Measurements from ENCODE around the gene HSD11B1L.

DNA sequence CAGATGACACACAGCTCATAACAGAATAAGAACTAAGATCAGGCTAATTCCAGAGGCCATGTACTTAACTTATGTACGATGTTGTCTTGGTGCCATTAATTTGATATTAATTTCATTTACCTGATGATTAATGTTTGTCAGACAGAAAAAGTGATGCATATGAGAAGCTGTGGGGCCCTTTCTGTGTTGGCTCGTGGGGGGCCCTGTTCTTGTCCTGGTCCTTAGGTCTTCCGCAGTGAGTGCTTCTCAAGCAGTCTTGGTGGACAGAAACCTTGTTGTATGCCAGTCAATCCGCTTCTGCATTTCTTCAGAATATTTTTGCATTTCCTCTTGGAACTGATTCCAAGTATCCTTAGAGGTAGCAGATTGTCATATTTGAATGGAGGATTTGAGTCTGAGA, 37.8 kb upstream of the HSD11B1L start:
- TF ChIP-seq, protein P1, sequence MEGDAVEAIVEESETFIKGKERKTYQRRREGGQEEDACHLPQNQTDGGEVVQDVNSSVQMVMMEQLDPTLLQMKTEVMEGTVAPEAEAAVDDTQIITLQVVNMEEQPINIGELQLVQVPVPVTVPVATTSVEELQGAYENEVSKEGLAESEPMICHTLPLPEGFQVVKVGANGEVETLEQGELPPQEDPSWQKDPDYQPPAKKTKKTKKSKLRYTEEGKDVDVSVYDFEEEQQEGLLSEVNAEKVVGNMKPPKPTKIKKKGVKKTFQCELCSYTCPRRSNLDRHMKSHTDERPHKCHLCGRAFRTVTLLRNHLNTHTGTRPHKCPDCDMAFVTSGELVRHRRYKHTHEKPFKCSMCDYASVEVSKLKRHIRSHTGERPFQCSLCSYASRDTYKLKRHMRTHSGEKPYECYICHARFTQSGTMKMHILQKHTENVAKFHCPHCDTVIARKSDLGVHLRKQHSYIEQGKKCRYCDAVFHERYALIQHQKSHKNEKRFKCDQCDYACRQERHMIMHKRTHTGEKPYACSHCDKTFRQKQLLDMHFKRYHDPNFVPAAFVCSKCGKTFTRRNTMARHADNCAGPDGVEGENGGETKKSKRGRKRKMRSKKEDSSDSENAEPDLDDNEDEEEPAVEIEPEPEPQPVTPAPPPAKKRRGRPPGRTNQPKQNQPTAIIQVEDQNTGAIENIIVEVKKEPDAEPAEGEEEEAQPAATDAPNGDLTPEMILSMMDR (IDR thresholded peaks at IDR 0.05): no peak
- no peak for TF ChIP-seq POLR2AphosphoS5 (IDR thresholded peaks at IDR 0.05)

Measured in breast epithelium (tissue), 3 donors.